ENCODE measurements around the gene SMU1.

Gene SMU1

GRCh38 chr9:33043671-33044070 is 32.8 kb downstream of the SMU1 start:
- no peak for DNase-seq

- no peak for DNase-seq
These were observed 34.0 kb downstream of the SMU1 start for GRCh38 chr9:33042473-33042872.

GRCh38 chr9:33041432-33042188 is 34.9 kb downstream of the SMU1 start:
- DNase-seq: no peak

GRCh38 chr9:33040792-33041431 is 35.6 kb downstream of the SMU1 start:
- no peak for DNase-seq

- no peak for DNase-seq
These were observed 43.6 kb downstream of the SMU1 start for GRCh38 chr9:33032865-33033264.

DNA sequence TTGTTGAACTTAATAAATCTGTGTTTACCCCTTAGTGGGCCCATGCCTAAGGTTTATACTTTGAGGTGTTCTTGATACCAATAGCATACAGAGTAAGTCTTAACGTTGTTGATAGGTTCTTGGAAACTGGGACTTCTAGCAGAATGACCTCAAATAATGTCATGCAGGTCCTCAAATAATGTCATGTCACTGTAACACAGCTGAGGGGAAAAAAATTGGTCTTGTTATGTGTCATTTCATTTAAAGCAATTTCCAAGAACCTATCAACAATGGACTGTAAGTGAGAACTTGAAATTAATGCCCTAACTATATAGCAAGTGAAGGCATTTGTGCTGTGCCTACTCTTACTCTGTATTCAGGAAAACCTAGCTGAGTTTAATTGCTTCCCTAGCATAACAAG is 44.2 kb downstream of the SMU1 start:
- DNase-seq: no peak

- no peak for DNase-seq
These were observed 46.2 kb downstream of the SMU1 start for GRCh38 chr9:33030285-33030684.

GRCh38 chr9:33029231-33029786 is 47.2 kb downstream of the SMU1 start:
- no peak for DNase-seq

GRCh38 chr9:33025572-33026342 is 50.7 kb downstream of the SMU1 start:
- peak; percentile 34 for DNase-seq

- DNase-seq: peak; percentile 85
These were observed 51.4 kb downstream of the SMU1 start, which contains the start of gene DNAJA1 for GRCh38 chr9:33024966-33025571. DNAJA1 (plus strand) TSS chr9:33025273; CDS start chr9:33026485, 1,212 bp downstream.

- no peak for DNase-seq
These were observed 52.1 kb downstream of the SMU1 start for GRCh38 chr9:33024126-33024965.

DNA sequence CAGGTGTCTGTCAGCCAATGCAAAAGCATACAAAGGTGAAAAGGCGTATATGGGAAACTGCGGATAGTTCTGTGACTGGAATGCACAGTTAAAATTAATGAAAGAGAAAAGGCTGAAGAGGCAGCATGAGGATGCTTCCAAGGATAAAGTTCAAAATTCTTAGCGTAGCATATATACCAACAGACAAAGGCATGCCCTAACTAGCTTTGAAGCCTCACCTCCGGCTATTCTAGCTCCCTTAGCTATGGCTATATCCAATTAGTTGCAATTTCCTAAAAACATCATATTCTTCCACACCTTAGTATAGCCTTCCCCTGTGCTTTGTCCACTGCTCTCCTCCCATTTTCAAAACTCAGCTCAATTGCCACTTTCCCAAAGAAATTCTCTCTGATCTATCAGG is 52.8 kb downstream of the SMU1 start:
- no peak for DNase-seq

- no peak for DNase-seq
These were observed 53.7 kb downstream of the SMU1 start for GRCh38 chr9:33022755-33023154.

- no peak for DNase-seq
These were observed 54.2 kb downstream of the SMU1 start for GRCh38 chr9:33022303-33022702.

GRCh38 chr9:33019797-33020196 is 56.7 kb downstream of the SMU1 start:
- no peak for DNase-seq

GRCh38 chr9:33017283-33018041 is 59.0 kb downstream of the SMU1 start:
- no peak for DNase-seq

GRCh38 chr9:33014665-33015014 is 61.8 kb downstream of the SMU1 start:
- no peak for DNase-seq

DNA sequence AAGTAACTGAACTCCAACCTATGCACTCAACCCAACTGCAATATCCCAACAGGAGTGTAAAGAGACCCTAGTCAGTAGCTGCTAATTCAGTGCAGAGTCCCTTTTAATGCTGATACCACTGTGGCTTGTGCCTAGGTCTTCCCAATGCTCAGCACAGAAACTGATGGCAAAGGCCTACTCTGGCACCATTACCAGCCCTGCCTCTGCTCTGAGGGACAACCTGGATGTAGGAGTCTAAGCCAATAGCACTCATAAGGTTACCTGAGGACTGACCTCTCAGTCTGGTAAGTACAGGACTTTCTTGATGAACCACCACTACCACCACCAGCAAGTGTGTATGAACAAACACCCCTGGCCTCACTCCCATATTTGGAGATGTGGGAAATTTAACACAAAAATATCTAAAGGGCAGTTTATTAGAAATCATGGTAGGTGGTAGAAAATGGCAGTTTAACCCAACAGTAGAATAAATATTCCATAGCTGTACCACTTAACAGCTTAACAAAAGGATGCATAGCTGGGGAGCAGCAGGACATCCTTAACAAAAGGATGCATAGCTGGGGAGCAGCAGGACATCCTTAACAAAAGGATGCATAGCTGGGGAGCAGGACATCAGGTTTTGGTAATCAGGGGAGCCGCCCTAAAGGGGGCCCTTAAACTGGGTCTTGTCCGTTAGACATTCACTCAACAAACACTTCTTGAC is 62.4 kb downstream of the SMU1 start:
- DNase-seq: no peak

DNA sequence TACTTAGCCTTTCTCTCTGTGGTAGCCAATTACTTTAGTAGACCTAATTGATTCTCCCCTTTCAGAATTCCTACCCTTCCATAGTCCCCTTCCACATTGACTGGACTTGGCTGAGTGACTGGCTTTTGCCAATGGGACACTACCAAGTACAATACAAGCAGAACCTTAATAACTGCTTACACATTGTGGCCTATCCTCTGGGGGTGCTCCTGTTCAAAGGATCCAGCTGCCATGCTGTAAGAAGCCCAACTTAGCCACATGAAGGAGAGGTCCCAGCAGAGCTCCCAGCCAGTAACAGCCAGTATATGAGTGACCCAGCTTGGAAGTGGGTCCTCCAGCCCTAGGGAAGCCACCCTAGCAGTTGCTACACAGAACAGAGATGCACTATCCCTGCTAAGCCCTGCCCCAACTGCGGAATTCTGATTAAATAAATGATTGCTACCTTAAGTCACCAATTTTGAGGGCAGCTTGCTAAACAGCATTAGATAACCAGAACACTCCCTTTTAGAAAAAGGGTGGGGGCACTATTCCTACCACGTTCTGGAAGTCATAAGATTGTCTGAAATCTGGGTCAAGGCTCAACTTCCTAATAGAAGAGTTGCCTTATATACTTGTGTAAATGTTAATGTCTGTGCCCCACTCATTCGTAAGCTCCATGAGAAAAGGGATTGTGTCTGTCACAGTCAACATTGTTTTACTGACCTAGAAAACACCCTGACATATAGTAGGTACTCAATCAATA is 64.0 kb downstream of the SMU1 start:
- DNase-seq: no peak

GRCh38 chr9:33011831-33012230 is 64.6 kb downstream of the SMU1 start:
- no peak for DNase-seq
